Suprapubic skin (tissue), 4 donors: ENCODE results near the gene CEP70. TPM values are rescaled to one million over a fixed set of nuclear protein-coding genes. Genes with fewer than 3 reads are reported as not detected.

Experiments used
- DNase-seq, 2 donors: peaks; one replicate each; pipeline ENCODE4 v3.0.0-alpha.2; 2019; ENCODE audit warnings: low spot score in 2 of 2
- H3K27ac ChIP-seq: fragments of 200-600 bp; sonication (generic); one replicate; pipeline ENCODE4 v1.5.1; 2019
- H3K27me3 ChIP-seq: fragments of 200-600 bp; sonication (generic); one replicate; pipeline ENCODE4 v1.5.1; 2019
- H3K36me3 ChIP-seq: fragments of 200-600 bp; sonication (generic); one replicate; pipeline ENCODE4 v1.5.1; 2019
- H3K4me1 ChIP-seq: fragments of 200-600 bp; sonication (generic); one replicate; pipeline ENCODE4 v1.5.1; 2019
- H3K4me3 ChIP-seq: fragments of 200-600 bp; sonication (generic); one replicate; pipeline ENCODE4 v1.5.1; 2019; ENCODE audit warnings: mild to moderate bottlenecking
- H3K9me3 ChIP-seq: fragments of 200-600 bp; sonication (generic); one replicate; pipeline ENCODE4 v1.5.1; 2019
- EP300 ChIP-seq: sonication (generic); formaldehyde crosslinking; IDR thresholded peaks from one replicate; pipeline ENCODE4 v1.6.1; 2017; ENCODE audit warnings: antibody characterized with exemption
- POLR2A ChIP-seq, 2 donors: fragments of 450-650 bp; IDR thresholded peaks; one replicate each; pipeline ENCODE4 v1.6.1; 2017; ENCODE audit warnings: antibody characterized with exemption in 2 of 2, mild to moderate bottlenecking in 2 of 2, moderate library complexity in 2 of 2
- POLR2AphosphoS5 ChIP-seq, 3 donors: sonication (generic); formaldehyde crosslinking; IDR thresholded peaks; one replicate each; pipeline ENCODE4 v1.6.1; 2017; ENCODE audit warnings: antibody characterized with exemption in 3 of 3
- WGBS: methylation state at CpG from one replicate; pipeline ENCODE4 v1.1.5; 2018; 5-methylcytosine and 5-hydroxymethylcytosine counted together
- total RNA-seq, 4 donors: library from RNA; depleted of rRNA; stranded (reverse); fragments of >200 nt; gene quantifications; one replicate each; pipeline ENCODE4 v1.1.0, GENCODE V29; 2016
- TF ChIP-seq, protein P1 (sequence below), 2 donors: fragments of 200-600 bp in 1 of 2; fragments of 450-650 bp in 1 of 2; sonication (generic) in 1 of 2; IDR thresholded peaks; one replicate each; pipeline ENCODE4 v1.5.1; 2016 to 2019; ENCODE audit warnings: antibody characterized with exemption in 2 of 2, mild to moderate bottlenecking in 1 of 2, moderate library complexity in 1 of 2

The CEP70 gene
- total RNA-seq, 4 donors from 2014 or later: 6.3 to 15.7 (median 7.2) TPM

DNA sequence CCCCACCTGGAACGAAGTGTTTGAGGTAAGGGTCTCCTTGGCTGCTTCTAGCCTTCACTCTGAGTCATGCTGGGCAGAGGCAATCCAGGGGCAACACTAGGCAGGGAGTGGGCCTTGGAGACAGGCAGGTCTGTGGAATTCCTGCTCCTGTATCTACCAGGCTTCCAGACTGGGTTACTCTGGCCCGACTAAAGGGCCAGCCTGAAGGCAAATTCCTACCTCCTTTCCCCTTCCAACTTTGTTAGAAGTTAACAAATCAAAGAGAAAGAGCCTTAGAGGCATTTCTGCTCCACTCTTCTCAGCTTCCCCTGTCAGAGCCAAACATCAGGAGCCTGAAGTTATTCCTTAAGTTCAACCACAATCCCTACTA lies 129.6 kb downstream of the CEP70 start:
- no peaks in the 10 kb centered on the region for H3K9me3 ChIP-seq

DNA sequence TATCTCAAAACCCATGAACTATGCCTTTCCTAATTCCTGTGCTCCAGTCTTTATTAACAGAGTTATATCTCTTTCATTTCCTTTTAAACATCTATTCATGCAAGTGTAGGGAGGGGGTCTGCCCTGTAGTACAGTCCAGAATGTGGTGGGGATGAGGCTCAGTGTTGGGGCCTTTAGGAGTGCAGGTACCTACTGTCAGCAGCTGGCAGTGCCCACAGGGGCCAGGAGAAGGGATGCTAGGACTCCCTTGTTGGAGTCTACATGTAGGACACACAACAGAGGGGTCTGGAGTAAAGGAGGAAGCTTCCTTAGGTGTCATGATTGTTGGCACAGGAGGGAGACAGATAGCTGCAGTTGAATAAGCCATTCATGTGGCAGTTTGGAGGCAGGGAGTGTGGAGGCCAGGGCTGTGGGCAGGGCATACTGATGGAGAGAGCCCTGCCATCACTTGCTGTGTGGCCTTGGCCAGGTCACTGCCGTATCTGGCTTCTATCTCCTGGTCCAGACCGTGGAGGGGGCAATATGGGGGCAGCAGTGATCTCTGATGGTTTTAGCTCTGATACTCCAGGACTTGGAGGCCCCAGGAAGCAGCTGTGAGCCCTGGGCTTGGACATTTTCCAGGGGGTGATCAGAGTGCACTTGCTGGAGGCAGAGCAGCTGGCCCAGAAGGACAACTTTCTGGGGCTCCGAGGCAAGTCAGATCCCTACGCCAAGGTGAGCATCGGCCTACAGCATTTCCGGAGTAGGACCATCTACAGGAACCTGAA lies 130.2 kb downstream of the CEP70 start:
- H3K27me3 ChIP-seq: no peaks in the 10 kb centered on the region
- 84% methylated on average over 5 of the region's 6 CpGs for WGBS
- no peak overlapping the region for H3K4me3 ChIP-seq
- no peak overlapping the region for H3K27ac ChIP-seq
- peak in 1 of 2 donors; percentile 37 for DNase-seq
- no peaks in the 10 kb centered on the region for H3K36me3 ChIP-seq
- H3K9me3 ChIP-seq: no peaks in the 10 kb centered on the region
- TF ChIP-seq POLR2AphosphoS5 (IDR thresholded peaks at IDR 0.05) (no peak), EP300 (no peak), POLR2A (IDR thresholded peaks at IDR 0.05) (no peak)
- TF ChIP-seq, protein P1, sequence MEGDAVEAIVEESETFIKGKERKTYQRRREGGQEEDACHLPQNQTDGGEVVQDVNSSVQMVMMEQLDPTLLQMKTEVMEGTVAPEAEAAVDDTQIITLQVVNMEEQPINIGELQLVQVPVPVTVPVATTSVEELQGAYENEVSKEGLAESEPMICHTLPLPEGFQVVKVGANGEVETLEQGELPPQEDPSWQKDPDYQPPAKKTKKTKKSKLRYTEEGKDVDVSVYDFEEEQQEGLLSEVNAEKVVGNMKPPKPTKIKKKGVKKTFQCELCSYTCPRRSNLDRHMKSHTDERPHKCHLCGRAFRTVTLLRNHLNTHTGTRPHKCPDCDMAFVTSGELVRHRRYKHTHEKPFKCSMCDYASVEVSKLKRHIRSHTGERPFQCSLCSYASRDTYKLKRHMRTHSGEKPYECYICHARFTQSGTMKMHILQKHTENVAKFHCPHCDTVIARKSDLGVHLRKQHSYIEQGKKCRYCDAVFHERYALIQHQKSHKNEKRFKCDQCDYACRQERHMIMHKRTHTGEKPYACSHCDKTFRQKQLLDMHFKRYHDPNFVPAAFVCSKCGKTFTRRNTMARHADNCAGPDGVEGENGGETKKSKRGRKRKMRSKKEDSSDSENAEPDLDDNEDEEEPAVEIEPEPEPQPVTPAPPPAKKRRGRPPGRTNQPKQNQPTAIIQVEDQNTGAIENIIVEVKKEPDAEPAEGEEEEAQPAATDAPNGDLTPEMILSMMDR (IDR thresholded peaks at IDR 0.05): no peak
- peaks cover 4% of the 10 kb centered on the region for H3K4me1 ChIP-seq

More for the DNA sequence above, 129.6 kb downstream of the CEP70 start:
- 45% methylated on average over 2 of the region's 2 CpGs for WGBS
- no peaks in the 10 kb centered on the region for H3K27me3 ChIP-seq
- H3K27ac ChIP-seq: no peak overlapping the region
- no peaks in the 10 kb centered on the region for H3K36me3 ChIP-seq
- DNase-seq: no peak
- TF ChIP-seq POLR2A (IDR thresholded peaks at IDR 0.05): no peak
- no peak for TF ChIP-seq EP300
- no peak for TF ChIP-seq POLR2AphosphoS5 (IDR thresholded peaks at IDR 0.05)
- TF ChIP-seq, protein P1 (IDR thresholded peaks at IDR 0.05): no peak
- H3K4me1 ChIP-seq: peaks cover 4% of the 10 kb centered on the region
- H3K4me3 ChIP-seq: no peak overlapping the region

DNA sequence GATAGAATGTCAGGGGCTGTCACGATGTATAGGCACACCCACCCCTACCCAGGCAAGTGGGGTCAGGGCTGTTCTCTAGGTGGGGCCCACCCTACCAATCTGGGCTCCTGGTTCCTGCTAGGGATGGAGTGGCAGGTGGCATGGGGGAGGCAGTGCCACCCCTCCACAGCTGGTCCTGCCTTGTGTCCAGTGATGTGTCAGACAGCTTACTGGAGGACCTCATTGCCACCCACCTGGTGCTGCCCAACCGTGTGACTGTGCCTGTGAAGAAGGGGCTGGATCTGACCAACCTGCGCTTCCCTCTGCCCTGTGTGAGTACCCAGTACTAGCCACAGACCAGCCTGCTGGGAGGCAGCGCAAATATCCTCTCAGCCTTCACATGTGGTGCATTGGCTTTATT lies 132.2 kb downstream of the CEP70 start:
- Histone ChIP-seq H3K27ac (peak overlapping the region; percentile 8), H3K4me3 (no peak overlapping the region), H3K9me3 (no peaks in the 10 kb centered on the region), H3K4me1 (no peaks in the 10 kb centered on the region), H3K36me3 (no peaks in the 10 kb centered on the region), H3K27me3 (no peaks in the 10 kb centered on the region)
- TF ChIP-seq POLR2A (IDR thresholded peaks at IDR 0.05) (no peak), POLR2AphosphoS5 (IDR thresholded peaks at IDR 0.05) (no peak), EP300 (no peak)
- TF ChIP-seq, protein P1 (IDR thresholded peaks at IDR 0.05): no peak
- DNase-seq: peak in 1 of 2 donors; percentile 59
- 80% methylated on average over 4 of the region's 4 CpGs for WGBS

DNA sequence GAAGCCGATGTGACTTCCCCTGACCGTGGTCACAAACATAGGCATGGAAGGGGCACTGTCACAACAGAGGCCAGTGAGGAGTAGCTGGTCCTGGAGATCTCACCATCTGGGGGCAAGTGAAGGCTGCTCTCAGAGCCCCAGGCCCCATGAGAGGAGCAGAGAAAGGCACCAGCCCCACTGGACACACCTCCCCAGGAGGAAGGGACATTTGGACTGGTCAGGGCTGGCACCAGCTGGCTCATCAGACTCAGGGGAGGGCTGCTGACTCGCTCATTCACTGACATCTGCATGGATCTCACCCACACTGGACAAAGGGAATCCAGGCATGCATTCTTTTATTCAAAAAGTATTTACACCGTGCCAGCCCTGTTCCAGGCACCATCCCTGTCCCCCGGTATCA lies 132.8 kb downstream of the CEP70 start:
- Histone ChIP-seq H3K27me3 (no peaks in the 10 kb centered on the region), H3K9me3 (no peaks in the 10 kb centered on the region), H3K27ac (no peak overlapping the region), H3K4me1 (no peaks in the 10 kb centered on the region), H3K36me3 (no peaks in the 10 kb centered on the region), H3K4me3 (no peak overlapping the region)
- WGBS: 87% methylated on average over 5 of the region's 5 CpGs
- DNase-seq: peak in 1 of 2 donors; percentile 48
- TF ChIP-seq POLR2A (IDR thresholded peaks at IDR 0.05): no peak
- TF ChIP-seq EP300: no peak
- no peak for TF ChIP-seq POLR2AphosphoS5 (IDR thresholded peaks at IDR 0.05)
- TF ChIP-seq, protein P1 (IDR thresholded peaks at IDR 0.05): no peak

DNA sequence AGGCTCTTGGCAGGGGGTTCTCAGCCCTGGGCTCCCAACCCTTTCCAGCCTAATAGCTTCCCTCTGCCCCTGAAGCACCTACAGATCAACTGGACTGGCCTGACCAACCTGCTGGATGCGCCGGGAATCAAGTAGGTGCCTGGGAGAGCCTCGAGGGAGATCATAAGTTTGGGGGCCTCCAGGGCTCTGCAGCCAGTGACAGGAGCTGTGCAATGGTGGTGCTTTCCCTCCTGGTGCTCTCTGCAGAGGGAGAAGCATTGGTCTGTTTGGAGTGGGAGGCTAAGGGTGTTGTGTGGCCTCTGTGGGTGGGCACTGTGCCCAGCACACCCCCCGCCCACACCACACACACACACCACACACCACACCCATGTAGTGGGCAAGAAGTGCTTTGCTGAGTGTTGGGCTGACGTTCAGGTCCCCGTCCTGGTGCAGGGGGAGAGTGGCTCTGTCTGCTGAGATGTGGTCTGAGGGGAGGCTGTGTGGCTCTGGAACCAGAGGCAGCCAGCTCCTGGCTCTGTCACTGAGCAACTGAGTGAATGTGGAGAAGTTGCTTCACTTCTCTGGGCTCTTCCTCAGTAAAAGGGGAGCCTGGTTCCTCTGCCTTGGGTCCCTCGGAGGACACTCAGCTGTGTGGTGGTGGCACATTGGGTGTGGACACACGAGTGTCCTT lies 133.4 kb downstream of the CEP70 start:
- peak; percentile 32 to 57 for DNase-seq
- Histone ChIP-seq H3K4me3 (no peak overlapping the region), H3K36me3 (no peaks in the 10 kb centered on the region), H3K4me1 (peaks cover 4% of the 10 kb centered on the region), H3K9me3 (no peaks in the 10 kb centered on the region), H3K27ac (no peak overlapping the region), H3K27me3 (no peaks in the 10 kb centered on the region)
- TF ChIP-seq POLR2A (IDR thresholded peaks at IDR 0.05) (no peak), EP300 (no peak), POLR2AphosphoS5 (IDR thresholded peaks at IDR 0.05) (no peak)
- TF ChIP-seq, protein P1 (IDR thresholded peaks at IDR 0.05): no peak
- 74% methylated on average over 2 of the region's 8 CpGs for WGBS
